Measurements from ENCODE around the gene USF3. TPM values are rescaled to one million over a fixed set of nuclear protein-coding genes. Genes with fewer than 3 reads are reported as not detected.

Gene USF3
- total RNA-seq, 5 donors from 2014 or later (not counting 1 experiment from before 2014, with no cell fraction given): 16.9 to 31.7 (median 22.1) TPM

GRCh38 chr3:113678773-113679172, 17.7 kb downstream of the USF3 start:
- no peak for DNase-seq
- POLR2A ChIA-PET: no interaction called here
- no CpG with 5 or more reads among the region's 4 CpGs for WGBS (ENCODE audit: insufficient coverage)
- Histone ChIP-seq H3K27me3 (replicated peaks in 1 of 2; ENCODE audit: control insufficient read depth in 2 of 2, extremely low read depth in 1 of 2, insufficient read depth in 2 of 2, low read length in 1 of 2) (no peaks in the 10 kb centered on the region), H3K9me3 (no peaks in the 10 kb centered on the region), H3K27ac (ENCODE audit: low read length) (no peak overlapping the region), H3K4me3 (ENCODE audit: control insufficient read depth in 1 of 2, extremely low read depth in 1 of 2, low read length in 1 of 2) (no peak overlapping the region), H3K4me1 (ENCODE audit: control insufficient read depth in 1 of 2, extremely low read depth in 1 of 2, insufficient read depth in 2 of 2, low read length in 2 of 2) (no peaks in the 10 kb centered on the region), H3K36me3 (ENCODE audit: control insufficient read depth in 2 of 2, extremely low read depth in 1 of 2, insufficient read depth in 1 of 2, low read length in 1 of 2) (peaks cover 0 to 22% of the 10 kb centered on the region in 2 donors)
- Mint-ChIP-seq H3K4me1 (peaks cover 6 to 11% (median 6%) of the 10 kb centered on the region in 3 donors), H3K36me3 (peaks cover 33% of the 10 kb centered on the region), H3K9me3 (peaks cover 0 to under 1% (median 0%) of the 10 kb centered on the region in 3 donors), H3K27ac (peak overlapping the region in 1 of 2 donors; percentile 64), H3K4me3 (no peak overlapping the region), H3K27me3 (no peaks in the 10 kb centered on the region)
- ATAC-seq (replicated peaks in 1 of 4): no peak
- CTCF ChIA-PET: no interaction called here

- Histone ChIP-seq H3K4me3 (ENCODE audit: control insufficient read depth in 1 of 2, extremely low read depth in 1 of 2, low read length in 1 of 2) (no peak overlapping the region), H3K27ac (ENCODE audit: low read length) (no peak overlapping the region), H3K36me3 (ENCODE audit: control insufficient read depth in 2 of 2, extremely low read depth in 1 of 2, insufficient read depth in 1 of 2, low read length in 1 of 2) (peaks cover 0 to 27% of the 10 kb centered on the region in 2 donors), H3K4me1 (ENCODE audit: control insufficient read depth in 1 of 2, extremely low read depth in 1 of 2, insufficient read depth in 2 of 2, low read length in 2 of 2) (no peaks in the 10 kb centered on the region), H3K27me3 (replicated peaks in 1 of 2; ENCODE audit: control insufficient read depth in 2 of 2, extremely low read depth in 1 of 2, insufficient read depth in 2 of 2, low read length in 1 of 2) (no peaks in the 10 kb centered on the region), H3K9me3 (no peaks in the 10 kb centered on the region)
- no CpG with 5 or more reads among the region's 1 CpG for WGBS (ENCODE audit: insufficient coverage)
- Mint-ChIP-seq H3K4me3 (no peak overlapping the region), H3K4me1 (peaks cover 6 to 11% (median 6%) of the 10 kb centered on the region in 3 donors), H3K27me3 (no peaks in the 10 kb centered on the region), H3K9me3 (no peaks in the 10 kb centered on the region), H3K27ac (no peak overlapping the region), H3K36me3 (peaks cover 35% of the 10 kb centered on the region)
- ATAC-seq (replicated peaks in 1 of 4): no peak
- ChIA-PET POLR2A (interaction anchor here in 1 of 2 donors (0.6 kb wide), 1 partner anchor 44 kb away, joined by 3 read pairs; no protein-coding TSS in a partner anchor), CTCF (no interaction called here)
- no peak for DNase-seq
These were observed 18.7 kb downstream of the USF3 start for GRCh38 chr3:113677737-113678136.

DNA sequence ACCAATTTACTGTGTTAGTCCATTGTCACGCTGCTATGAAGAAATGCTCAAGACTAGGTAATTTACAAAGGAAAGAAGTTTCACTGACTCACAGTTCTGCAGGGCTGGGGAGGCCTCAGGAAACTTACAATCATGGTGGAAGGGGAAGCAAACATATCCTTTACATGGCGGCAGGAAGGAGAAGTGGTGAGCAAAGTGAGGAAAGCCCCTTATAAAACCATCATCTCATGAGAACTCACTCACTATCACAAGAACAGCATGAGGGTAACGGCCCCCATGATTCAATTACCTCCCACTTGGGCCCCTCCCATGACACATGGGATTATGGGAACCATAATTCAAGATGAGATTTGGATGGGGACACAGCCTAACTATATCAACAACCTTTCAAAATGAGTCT, 20.2 kb downstream of the USF3 start:
- H3K36me3 Mint-ChIP-seq: peaks cover 39% of the 10 kb centered on the region
- ATAC-seq (replicated peaks in 1 of 4) (no peak), DNase-seq (no peak)
- Histone ChIP-seq H3K36me3 (ENCODE audit: control insufficient read depth in 2 of 2, extremely low read depth in 1 of 2, insufficient read depth in 1 of 2, low read length in 1 of 2) (peaks cover 0 to 30% of the 10 kb centered on the region in 2 donors), H3K27ac (ENCODE audit: low read length) (no peak overlapping the region), H3K4me1 (ENCODE audit: control insufficient read depth in 1 of 2, extremely low read depth in 1 of 2, insufficient read depth in 2 of 2, low read length in 2 of 2) (no peaks in the 10 kb centered on the region), H3K9me3 (no peaks in the 10 kb centered on the region), H3K4me3 (ENCODE audit: control insufficient read depth in 1 of 2, extremely low read depth in 1 of 2, low read length in 1 of 2) (no peak overlapping the region), H3K27me3 (replicated peaks in 1 of 2; ENCODE audit: control insufficient read depth in 2 of 2, extremely low read depth in 1 of 2, insufficient read depth in 2 of 2, low read length in 1 of 2) (no peaks in the 10 kb centered on the region)
- POLR2A ChIA-PET: interaction anchor here in 1 of 2 donors (0.5 kb wide), 1 partner anchor 51 kb away, joined by 3 read pairs; no protein-coding TSS in a partner anchor
- no peak overlapping the region for H3K4me3 Mint-ChIP-seq
- no peaks in the 10 kb centered on the region for H3K27me3 Mint-ChIP-seq
- H3K9me3 Mint-ChIP-seq: no peaks in the 10 kb centered on the region
- H3K27ac Mint-ChIP-seq: peak overlapping the region in 1 of 2 donors; percentile 72
- no CpG with 5 or more reads among the region's 3 CpGs for WGBS (ENCODE audit: insufficient coverage)
- CTCF ChIA-PET: no interaction called here
- H3K4me1 Mint-ChIP-seq: peaks cover 5 to 11% (median 7%) of the 10 kb centered on the region in 3 donors

DNA sequence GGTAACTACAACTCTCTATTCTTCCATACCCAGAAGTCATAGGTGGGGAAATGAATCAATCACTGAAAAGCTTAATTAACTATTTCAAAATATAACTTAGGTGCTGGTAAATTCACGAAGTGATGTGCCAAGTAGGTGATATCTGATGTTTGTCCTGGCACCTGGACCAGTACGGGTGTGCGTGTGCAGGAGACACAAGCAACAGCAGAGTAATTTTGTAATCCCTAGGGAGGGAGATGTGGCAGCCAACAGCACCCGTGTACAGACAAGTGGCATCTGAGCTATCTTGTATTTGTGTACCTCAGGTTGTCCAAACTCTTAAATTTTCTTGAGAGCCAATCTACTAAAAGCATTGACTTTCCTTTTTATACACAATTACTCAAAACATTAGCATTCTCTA, 22.8 kb downstream of the USF3 start:
- POLR2A ChIA-PET: interaction anchor here in 1 of 2 donors (0.5 kb wide), 1 partner anchor 1229 kb away, joined by 3 read pairs; no protein-coding TSS in a partner anchor
- H3K9me3 ChIP-seq: no peaks in the 10 kb centered on the region
- Mint-ChIP-seq H3K27me3 (no peaks in the 10 kb centered on the region), H3K4me1 (peaks cover 8 to 19% (median 18%) of the 10 kb centered on the region in 3 donors), H3K36me3 (peaks cover 53% of the 10 kb centered on the region), H3K27ac (no peak overlapping the region), H3K4me3 (no peak overlapping the region), H3K9me3 (no peaks in the 10 kb centered on the region)
- DNase-seq (no peak), ATAC-seq (replicated peaks in 1 of 4) (no peak)
- H3K36me3 ChIP-seq (ENCODE audit: control insufficient read depth in 2 of 2, extremely low read depth in 1 of 2, insufficient read depth in 1 of 2, low read length in 1 of 2): peaks cover 0 to 32% of the 10 kb centered on the region in 2 donors
- H3K27ac ChIP-seq (ENCODE audit: low read length): no peak overlapping the region
- no peaks in the 10 kb centered on the region for H3K27me3 ChIP-seq (replicated peaks in 1 of 2; ENCODE audit: control insufficient read depth in 2 of 2, extremely low read depth in 1 of 2, insufficient read depth in 2 of 2, low read length in 1 of 2)
- WGBS (ENCODE audit: insufficient coverage): 100% methylated on average over 3 of the region's 4 CpGs
- H3K4me3 ChIP-seq (ENCODE audit: control insufficient read depth in 1 of 2, extremely low read depth in 1 of 2, low read length in 1 of 2): no peak overlapping the region
- H3K4me1 ChIP-seq (ENCODE audit: control insufficient read depth in 1 of 2, extremely low read depth in 1 of 2, insufficient read depth in 2 of 2, low read length in 2 of 2): no peaks in the 10 kb centered on the region
- CTCF ChIA-PET: no interaction called here

DNA sequence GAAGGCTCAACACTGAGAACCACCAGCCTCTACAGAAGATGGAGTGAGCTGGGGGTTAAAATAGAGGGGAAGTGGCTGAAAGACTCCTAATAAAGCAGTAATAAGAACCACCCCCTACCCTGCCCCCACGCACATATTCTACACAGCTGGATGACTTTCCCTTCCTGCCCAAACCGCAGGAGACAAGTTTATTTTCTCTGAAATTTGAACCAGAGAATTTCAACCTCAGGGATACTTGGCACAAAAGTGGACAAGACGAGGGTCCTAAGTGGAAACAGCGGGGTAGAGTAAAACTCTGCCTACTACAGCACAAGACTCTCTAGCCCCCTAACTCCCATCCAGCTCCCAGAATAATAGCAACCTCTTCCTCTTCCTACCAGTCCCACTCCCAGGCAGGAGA, 28.4 kb downstream of the USF3 start:
- ChIA-PET CTCF (interaction anchor here (0.6 to 1.1 kb wide), 4 partner anchors 10 to 1600 kb away, joined by 3 to 4 read pairs (median 4); no protein-coding TSS in a partner anchor), POLR2A (no interaction called here)
- Histone ChIP-seq H3K27me3 (replicated peaks in 1 of 2; ENCODE audit: control insufficient read depth in 2 of 2, extremely low read depth in 1 of 2, insufficient read depth in 2 of 2, low read length in 1 of 2) (no peaks in the 10 kb centered on the region), H3K4me3 (ENCODE audit: control insufficient read depth in 1 of 2, extremely low read depth in 1 of 2, low read length in 1 of 2) (no peak overlapping the region), H3K36me3 (ENCODE audit: control insufficient read depth in 2 of 2, extremely low read depth in 1 of 2, insufficient read depth in 1 of 2, low read length in 1 of 2) (peaks cover 0 to 26% of the 10 kb centered on the region in 2 donors), H3K27ac (ENCODE audit: low read length) (no peak overlapping the region), H3K4me1 (ENCODE audit: control insufficient read depth in 1 of 2, extremely low read depth in 1 of 2, insufficient read depth in 2 of 2, low read length in 2 of 2) (peaks cover 0 to 4% of the 10 kb centered on the region in 2 experiments), H3K9me3 (no peaks in the 10 kb centered on the region)
- DNase-seq (no peak), ATAC-seq (replicated peaks in 1 of 4) (no peak)
- Mint-ChIP-seq H3K4me1 (peaks cover 24 to 39% (median 28%) of the 10 kb centered on the region in 3 donors), H3K27me3 (no peaks in the 10 kb centered on the region), H3K27ac (peak overlapping the region in 1 of 2 donors; percentile 6), H3K36me3 (peaks cover 63% of the 10 kb centered on the region), H3K4me3 (no peak overlapping the region), H3K9me3 (no peaks in the 10 kb centered on the region)
- 75% methylated on average over 2 of the region's 4 CpGs for WGBS (ENCODE audit: insufficient coverage)

DNA sequence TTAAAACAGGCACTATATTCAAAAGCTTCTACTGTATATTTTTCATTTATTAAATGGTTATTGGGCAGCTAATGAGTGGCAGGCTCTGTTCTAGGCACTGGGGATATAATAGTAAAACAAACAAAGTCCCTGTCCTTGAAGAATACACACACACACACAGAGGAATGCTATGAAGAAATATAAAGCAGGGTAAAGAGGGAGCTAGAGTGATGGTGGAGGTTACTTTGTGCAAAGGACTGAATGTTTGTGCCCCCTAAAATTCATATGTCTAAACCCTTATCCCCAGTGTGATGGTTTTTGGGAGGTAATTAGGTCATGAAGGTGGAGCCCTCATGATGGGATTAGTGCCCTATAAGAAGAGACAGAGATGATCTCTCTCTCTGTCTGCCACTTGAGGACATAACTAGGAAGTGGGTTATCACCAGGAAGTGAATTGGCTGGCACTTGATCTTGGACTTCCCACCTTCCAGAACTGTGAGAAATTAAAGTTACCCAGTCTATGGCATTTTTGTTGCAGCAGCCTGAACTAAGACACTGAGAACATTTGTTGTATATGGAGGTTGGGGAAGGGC, 31.8 kb downstream of the USF3 start:
- Mint-ChIP-seq H3K36me3 (peaks cover 72% of the 10 kb centered on the region), H3K4me3 (no peak overlapping the region), H3K27me3 (no peaks in the 10 kb centered on the region), H3K9me3 (no peaks in the 10 kb centered on the region), H3K4me1 (peaks cover 22 to 37% (median 25%) of the 10 kb centered on the region in 3 donors), H3K27ac (no peak overlapping the region)
- CTCF ChIA-PET: interaction anchor here in 1 of 2 donors (0.7 kb wide), 1 partner anchor 169 kb away, joined by 5 read pairs; no protein-coding TSS in a partner anchor
- ATAC-seq (replicated peaks in 1 of 4) (no peak), DNase-seq (no peak)
- POLR2A ChIA-PET: no interaction called here
- Histone ChIP-seq H3K27me3 (replicated peaks in 1 of 2; ENCODE audit: control insufficient read depth in 2 of 2, extremely low read depth in 1 of 2, insufficient read depth in 2 of 2, low read length in 1 of 2) (no peaks in the 10 kb centered on the region), H3K9me3 (no peaks in the 10 kb centered on the region), H3K27ac (ENCODE audit: low read length) (no peak overlapping the region), H3K36me3 (ENCODE audit: control insufficient read depth in 2 of 2, extremely low read depth in 1 of 2, insufficient read depth in 1 of 2, low read length in 1 of 2) (peaks cover 0 to 52% of the 10 kb centered on the region in 2 donors), H3K4me3 (ENCODE audit: control insufficient read depth in 1 of 2, extremely low read depth in 1 of 2, low read length in 1 of 2) (no peak overlapping the region), H3K4me1 (ENCODE audit: control insufficient read depth in 1 of 2, extremely low read depth in 1 of 2, insufficient read depth in 2 of 2, low read length in 2 of 2) (peaks cover 0 to 4% of the 10 kb centered on the region in 2 experiments)

Data from T-cell (primary cell).